Gastrocnemius medialis (tissue), 4 donors: ENCODE measurements around the gene NCS1.

Experiments
- POLR2A ChIP-seq, 2 donors: fragments of 450-650 bp; IDR thresholded peaks; one replicate each; pipeline ENCODE4 v1.6.1; 2017; ENCODE audit warnings: antibody characterized with exemption in 2 of 2, mild to moderate bottlenecking in 2 of 2, moderate library complexity in 2 of 2
- TF ChIP-seq, protein P1 (sequence below), 5 experiments: fragments of 450-650 bp in 3 of 5; fragments of 200-600 bp in 2 of 5; sonication (generic) in 2 of 5; IDR thresholded peaks in 4 of 5; conservative IDR thresholded peaks in 1 of 5; 1 replicate in 4 of 5; 2 replicates in 1 of 5; pipeline ENCODE4 v1.5.1; 2016 to 2019; ENCODE audit warnings: antibody characterized with exemption in 5 of 5, mild to moderate bottlenecking in 3 of 5, moderate library complexity in 3 of 5

DNA sequence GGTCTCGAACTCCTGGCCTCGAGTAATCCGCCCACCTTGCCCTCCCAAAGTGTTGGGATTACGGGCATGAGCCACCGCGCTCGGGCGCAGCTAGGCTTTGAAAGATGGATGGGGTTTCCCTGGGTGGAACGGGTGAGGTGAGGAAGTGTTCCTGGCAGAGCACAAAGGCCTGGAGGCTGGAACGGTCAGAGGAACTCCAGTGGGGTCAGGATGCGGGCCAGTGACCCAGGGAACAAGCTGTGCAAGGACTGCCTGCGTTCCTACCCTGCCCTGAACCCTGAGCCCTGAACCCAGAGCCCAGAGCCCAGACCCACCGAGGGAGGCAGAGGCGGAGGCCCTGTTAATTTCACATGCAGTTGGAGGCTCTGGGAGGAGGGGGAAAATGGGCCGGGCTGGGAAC, 23.4 kb downstream of the NCS1 start:
- no peak for TF ChIP-seq POLR2A (IDR thresholded peaks at IDR 0.05)
- TF ChIP-seq, protein P1, sequence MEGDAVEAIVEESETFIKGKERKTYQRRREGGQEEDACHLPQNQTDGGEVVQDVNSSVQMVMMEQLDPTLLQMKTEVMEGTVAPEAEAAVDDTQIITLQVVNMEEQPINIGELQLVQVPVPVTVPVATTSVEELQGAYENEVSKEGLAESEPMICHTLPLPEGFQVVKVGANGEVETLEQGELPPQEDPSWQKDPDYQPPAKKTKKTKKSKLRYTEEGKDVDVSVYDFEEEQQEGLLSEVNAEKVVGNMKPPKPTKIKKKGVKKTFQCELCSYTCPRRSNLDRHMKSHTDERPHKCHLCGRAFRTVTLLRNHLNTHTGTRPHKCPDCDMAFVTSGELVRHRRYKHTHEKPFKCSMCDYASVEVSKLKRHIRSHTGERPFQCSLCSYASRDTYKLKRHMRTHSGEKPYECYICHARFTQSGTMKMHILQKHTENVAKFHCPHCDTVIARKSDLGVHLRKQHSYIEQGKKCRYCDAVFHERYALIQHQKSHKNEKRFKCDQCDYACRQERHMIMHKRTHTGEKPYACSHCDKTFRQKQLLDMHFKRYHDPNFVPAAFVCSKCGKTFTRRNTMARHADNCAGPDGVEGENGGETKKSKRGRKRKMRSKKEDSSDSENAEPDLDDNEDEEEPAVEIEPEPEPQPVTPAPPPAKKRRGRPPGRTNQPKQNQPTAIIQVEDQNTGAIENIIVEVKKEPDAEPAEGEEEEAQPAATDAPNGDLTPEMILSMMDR (IDR thresholded peaks at IDR 0.05 in 4 of 5, conservative IDR thresholded peaks at IDR 0.05 in 1 of 5) = no peak
